Stimulated activated CD4-positive, alpha-beta T cell treated with anti-CD3 and anti-CD28 coated beads, Interleukin-15, amount 100 ng/mL, for 48 hours (primary cell): ENCODE results near the gene HYCC1.

Source experiments
- DNase-seq, 2 donors: peaks; one replicate each; pipeline ENCODE4 v3.0.0-alpha.2; 2020; ENCODE audit warnings: low read depth in 2 of 2

HYCC1 gene

GRCh38 chr7:23016345-23017253 lies 2.7 kb upstream of the HYCC1 start:
- DNase-seq, result no peak

GRCh38 chr7:23014681-23015080 lies 751 bp upstream of the HYCC1 start:
- DNase-seq, result no peak

- DNase-seq, result no peak
These were observed 819 bp downstream of the HYCC1 start for GRCh38 chr7:23012908-23013714.

- no peak for DNase-seq
These were observed 1.7 kb downstream of the HYCC1 start for GRCh38 chr7:23012186-23012585.

GRCh38 chr7:23011222-23011924 lies 2.6 kb downstream of the HYCC1 start:
- no peak for DNase-seq

- no peak for DNase-seq
These were observed 4.6 kb downstream of the HYCC1 start for GRCh38 chr7:23009303-23009702.

GRCh38 chr7:23004247-23004520 lies 9.7 kb downstream of the HYCC1 start:
- no peak for DNase-seq

GRCh38 chr7:23003505-23004246 lies 10.3 kb downstream of the HYCC1 start:
- DNase-seq, result no peak

GRCh38 chr7:23002698-23003097 lies 11.2 kb downstream of the HYCC1 start:
- DNase-seq, result no peak

GRCh38 chr7:23001610-23002009 lies 12.3 kb downstream of the HYCC1 start:
- DNase-seq, result no peak

GRCh38 chr7:23000597-23001360 lies 13.2 kb downstream of the HYCC1 start:
- no peak for DNase-seq

- no peak for DNase-seq
These were observed 15.4 kb downstream of the HYCC1 start for GRCh38 chr7:22998519-22998896.

- no peak for DNase-seq
These were observed 15.9 kb downstream of the HYCC1 start for GRCh38 chr7:22997871-22998518.

- no peak for DNase-seq
These were observed 17.5 kb downstream of the HYCC1 start for GRCh38 chr7:22996470-22996869.

- no peak for DNase-seq
These were observed 18.9 kb downstream of the HYCC1 start for GRCh38 chr7:22995011-22995410.

- peak; percentile 14 to 34 for DNase-seq
These were observed 20.8 kb downstream of the HYCC1 start for GRCh38 chr7:22992874-22993840.

GRCh38 chr7:22990588-22990949 lies 23.4 kb downstream of the HYCC1 start:
- no peak for DNase-seq

- DNase-seq, result no peak
These were observed 24.0 kb downstream of the HYCC1 start for GRCh38 chr7:22989643-22990587.
